Measurements from ENCODE around the gene CLIC6. TPM values are rescaled to one million over a fixed set of nuclear protein-coding genes. Genes with fewer than 3 reads are reported as not detected.

Gene CLIC6
- total RNA-seq, 1 donor from 2014 or later, result 8.9 TPM

GRCh38 chr21:34690041-34690792 is 21.4 kb downstream of the CLIC6 start:
- intact Hi-C loops (cut with DNase I), result loop anchor here (5.0 kb wide), 1 partner anchor 1252 kb away; no protein-coding TSS in a partner anchor

GRCh38 chr21:34690793-34691175 is 22.0 kb downstream of the CLIC6 start:
- DNase-seq (ENCODE audit: low spot score), result no peak
- intact Hi-C loops (cut with DNase I), result loop anchor here (5.0 kb wide), 1 partner anchor 1252 kb away; no protein-coding TSS in a partner anchor

More at GRCh38 chr21:34690041-34690792, 21.4 kb downstream of the CLIC6 start:
- no peak for DNase-seq (ENCODE audit: low spot score)

GRCh38 chr21:34691390-34692032 is 22.7 kb downstream of the CLIC6 start:
- no peak for DNase-seq (ENCODE audit: low spot score)
- intact Hi-C loops (cut with DNase I), result loop anchor here (5.0 kb wide), 1 partner anchor 1251 kb away; no protein-coding TSS in a partner anchor

- no peak for DNase-seq (ENCODE audit: low spot score)
- intact Hi-C loops (cut with DNase I), result loop anchor here (5.0 kb wide), 1 partner anchor 1250 kb away; no protein-coding TSS in a partner anchor
Measured at GRCh38 chr21:34692458-34693020, 23.7 kb downstream of the CLIC6 start.

- intact Hi-C loops (cut with DNase I), result loop anchor here (5.0 kb wide), 1 partner anchor 1249 kb away; no protein-coding TSS in a partner anchor
Measured at GRCh38 chr21:34693192-34693810, 24.5 kb downstream of the CLIC6 start.

GRCh38 chr21:34695434-34695833 is 26.6 kb downstream of the CLIC6 start:
- no peak for DNase-seq (ENCODE audit: low spot score)
- intact Hi-C loops (cut with DNase I), result no loop called here

More at GRCh38 chr21:34693192-34693810, 24.5 kb downstream of the CLIC6 start:
- no peak for DNase-seq (ENCODE audit: low spot score)

GRCh38 chr21:34696121-34696520 is 27.3 kb downstream of the CLIC6 start:
- intact Hi-C loops (cut with DNase I), result no loop called here

GRCh38 chr21:34697826-34698225 is 29.0 kb downstream of the CLIC6 start:
- intact Hi-C loops (cut with DNase I), result no loop called here
- DNase-seq (ENCODE audit: low spot score), result no peak

More at GRCh38 chr21:34696121-34696520, 27.3 kb downstream of the CLIC6 start:
- no peak for DNase-seq (ENCODE audit: low spot score)

GRCh38 chr21:34698270-34699015 is 29.6 kb downstream of the CLIC6 start:
- intact Hi-C loops (cut with DNase I), result no loop called here
- no peak for DNase-seq (ENCODE audit: low spot score)

- intact Hi-C loops (cut with DNase I), result no loop called here
- no peak for DNase-seq (ENCODE audit: low spot score)
Measured at GRCh38 chr21:34700605-34701004, 31.8 kb downstream of the CLIC6 start.

- intact Hi-C loops (cut with DNase I), result no loop called here
- no peak for DNase-seq (ENCODE audit: low spot score)
Measured at GRCh38 chr21:34701726-34702125, 32.9 kb downstream of the CLIC6 start.

- intact Hi-C loops (cut with DNase I), result no loop called here
- no peak for DNase-seq (ENCODE audit: low spot score)
Measured at GRCh38 chr21:34702341-34703170, 33.8 kb downstream of the CLIC6 start.

- intact Hi-C loops (cut with DNase I), result no loop called here
Measured at GRCh38 chr21:34703571-34703970, 34.8 kb downstream of the CLIC6 start.

GRCh38 chr21:34704119-34704518 is 35.3 kb downstream of the CLIC6 start:
- no peak for DNase-seq (ENCODE audit: low spot score)
- intact Hi-C loops (cut with DNase I), result no loop called here

More at GRCh38 chr21:34703571-34703970, 34.8 kb downstream of the CLIC6 start:
- DNase-seq (ENCODE audit: low spot score), result no peak

- intact Hi-C loops (cut with DNase I), result no loop called here
- no peak for DNase-seq (ENCODE audit: low spot score)
Measured at GRCh38 chr21:34705011-34705410, 36.2 kb downstream of the CLIC6 start.

- DNase-seq (ENCODE audit: low spot score), result no peak
- intact Hi-C loops (cut with DNase I), result no loop called here
Measured at GRCh38 chr21:34706337-34706736, 37.5 kb downstream of the CLIC6 start.

- DNase-seq (ENCODE audit: low spot score), result no peak
- intact Hi-C loops (cut with DNase I), result no loop called here
Measured at GRCh38 chr21:34707876-34708325, 39.1 kb downstream of the CLIC6 start.

- no peak for DNase-seq (ENCODE audit: low spot score)
- intact Hi-C loops (cut with DNase I), result no loop called here
Measured at GRCh38 chr21:34713621-34714020, 44.8 kb downstream of the CLIC6 start.
